ENCODE data around the gene NUP214.
"Not testable (repeated sequence)": the region's sequence is repeated elsewhere in the genome, so short reads cannot be mapped to it uniquely, and the experiment has no call there.

Gene NUP214

GRCh38 chr9:131193051-131193450 is 67.7 kb downstream of the NUP214 start:
- no peak for DNase-seq (ENCODE audit: low spot score)

DNA sequence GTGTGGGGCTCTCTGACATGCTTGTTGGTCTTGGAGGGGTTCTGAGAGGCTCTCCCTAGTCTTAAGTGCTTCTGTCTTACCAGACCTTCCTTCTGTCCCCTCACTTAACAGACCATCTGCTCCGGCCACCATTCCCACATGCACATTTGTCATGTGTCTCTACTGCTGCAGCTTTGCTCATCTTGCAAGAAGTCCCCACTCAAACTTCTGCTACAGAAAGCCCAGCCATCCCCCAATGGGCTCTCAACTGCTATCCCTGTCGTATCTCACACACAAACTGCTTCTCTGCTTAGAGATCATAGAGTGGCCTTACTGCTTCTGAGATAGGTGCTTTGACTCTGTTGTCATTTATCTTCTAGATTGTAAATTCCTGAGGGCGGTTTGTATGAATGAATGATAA is 69.4 kb downstream of the NUP214 start:
- DNase-seq (ENCODE audit: low spot score): no peak

GRCh38 chr9:131197160-131197911 is 72.0 kb downstream of the NUP214 start:
- no peak for DNase-seq (ENCODE audit: low spot score)

GRCh38 chr9:131198041-131198715 is 72.8 kb downstream of the NUP214 start:
- no peak for DNase-seq (ENCODE audit: low spot score)

GRCh38 chr9:131201856-131202255 is 76.5 kb downstream of the NUP214 start:
- no peak for DNase-seq (ENCODE audit: low spot score)

- peak; percentile 56 for DNase-seq (ENCODE audit: low spot score)
Observed at GRCh38 chr9:131203431-131204218, 78.2 kb downstream of the NUP214 start.

DNA sequence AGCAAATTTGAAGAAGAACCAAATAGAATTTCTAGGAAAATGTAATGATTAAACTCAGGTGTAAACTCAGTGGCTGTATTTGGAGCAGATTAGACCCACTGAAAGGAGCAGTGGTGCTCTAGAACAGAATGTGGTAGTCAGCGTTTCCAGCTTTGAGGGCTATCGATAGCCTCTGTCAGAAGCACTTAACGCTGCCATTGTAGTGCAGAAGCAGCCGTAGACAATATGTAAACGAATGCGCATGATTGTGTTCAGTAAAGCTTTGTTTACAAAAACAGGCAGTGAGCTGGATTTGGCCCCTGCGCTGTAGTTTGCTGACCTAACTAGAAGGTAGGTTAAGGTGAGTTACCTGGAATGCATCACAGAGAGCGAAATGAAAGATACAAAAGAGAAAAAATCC is 78.9 kb downstream of the NUP214 start:
- no peak for DNase-seq (ENCODE audit: low spot score)

DNA sequence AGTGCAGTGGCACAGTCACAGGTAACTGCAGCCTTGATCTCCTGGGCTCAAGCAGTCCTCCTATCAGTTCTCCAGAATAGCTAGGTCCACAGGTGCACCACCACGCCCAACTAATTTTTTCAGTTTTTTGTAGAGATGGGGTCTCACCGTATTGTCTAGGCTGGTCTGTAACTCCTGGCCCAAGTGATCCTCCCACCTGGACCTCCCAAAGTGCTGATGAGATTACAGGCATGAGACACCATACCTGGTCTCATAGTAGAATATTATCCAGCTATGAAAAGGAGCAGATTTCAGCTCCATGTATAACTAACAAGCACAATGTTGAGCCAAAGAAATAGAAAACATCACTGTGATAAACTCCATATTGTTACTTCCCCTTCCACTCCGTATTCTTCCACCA is 81.1 kb downstream of the NUP214 start:
- no peak for DNase-seq (ENCODE audit: low spot score)

GRCh38 chr9:131211920-131212319 is 86.5 kb downstream of the NUP214 start:
- DNase-seq (ENCODE audit: low spot score): not testable (repeated sequence)

- no peak for DNase-seq (ENCODE audit: low spot score)
Observed at GRCh38 chr9:131214286-131214856, 89.0 kb downstream of the NUP214 start.

- DNase-seq (ENCODE audit: low spot score): no peak
Observed at GRCh38 chr9:131214876-131215275, 89.5 kb downstream of the NUP214 start.

- DNase-seq (ENCODE audit: low spot score): no peak
Observed at GRCh38 chr9:131216806-131217205, 91.4 kb downstream of the NUP214 start.

DNA sequence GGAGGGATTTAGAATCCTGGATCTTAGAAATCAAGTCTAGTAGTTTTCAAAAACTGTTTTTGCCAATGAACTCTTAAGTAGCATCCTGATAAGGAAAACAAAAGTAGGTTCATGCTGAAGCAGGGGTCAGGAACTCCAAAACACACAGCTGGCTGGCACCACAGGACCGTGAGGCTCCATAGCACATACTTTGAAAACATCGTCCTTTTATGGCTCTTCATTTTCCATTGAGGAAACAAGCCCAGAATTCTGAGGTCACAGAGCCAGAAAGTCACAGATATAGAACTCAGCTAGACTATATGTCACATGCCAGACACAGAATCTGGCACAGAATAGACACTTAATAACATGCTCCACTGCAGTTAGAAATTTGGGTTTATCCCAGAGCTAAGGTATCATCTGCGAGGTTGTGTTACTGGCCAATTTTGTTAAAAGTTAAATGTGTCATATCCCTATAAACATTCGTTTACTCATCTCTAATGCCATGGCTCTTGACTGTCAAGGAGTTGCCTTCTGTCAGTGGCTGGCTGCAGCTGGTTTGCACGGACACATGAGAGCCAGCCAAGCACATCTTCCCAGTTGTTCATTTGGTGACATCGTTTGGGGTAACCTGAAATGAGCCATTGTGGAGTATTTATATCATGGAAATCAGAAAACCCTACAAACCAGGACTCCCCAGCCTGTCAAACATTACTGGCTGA is 92.1 kb downstream of the NUP214 start:
- DNase-seq (ENCODE audit: low spot score): no peak

DNA sequence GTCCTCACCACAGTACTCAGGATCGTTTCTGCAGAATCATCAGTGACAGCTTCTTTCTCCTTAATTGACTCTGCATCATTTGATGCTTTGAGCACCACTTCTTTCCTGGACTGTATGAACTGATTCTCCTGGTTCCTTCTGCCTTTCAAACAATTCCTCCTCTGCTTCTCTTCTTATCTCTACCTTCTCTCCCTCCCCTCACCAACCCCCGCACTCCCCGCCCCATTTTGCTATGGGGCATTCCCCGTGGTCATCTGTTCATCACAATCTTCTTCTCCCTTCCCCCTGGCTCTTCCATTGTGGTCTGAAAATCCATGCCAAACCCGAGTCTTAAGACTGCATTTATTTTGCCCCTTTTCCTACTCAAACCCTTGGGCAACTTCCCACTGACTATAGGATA is 93.0 kb downstream of the NUP214 start:
- no peak for DNase-seq (ENCODE audit: low spot score)

DNA sequence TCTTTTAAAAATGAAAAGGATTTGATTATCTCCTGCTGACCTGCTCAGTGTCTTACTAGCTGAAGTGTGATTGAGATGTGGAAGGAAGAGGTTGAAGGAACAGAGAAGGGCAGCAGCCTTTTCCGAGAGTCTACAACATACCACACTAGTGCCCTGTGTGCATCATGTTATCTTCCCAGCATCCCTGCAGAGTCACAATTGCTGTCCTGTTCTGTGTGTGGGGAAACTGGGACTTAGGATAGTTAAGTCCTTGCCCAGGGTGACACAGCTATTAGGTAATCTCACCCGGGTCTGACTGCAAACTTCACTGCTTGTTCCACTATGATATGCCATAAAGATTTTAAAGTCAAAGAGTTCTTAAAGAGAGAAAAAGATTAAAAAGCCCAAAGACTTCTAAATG is 95.1 kb downstream of the NUP214 start:
- no peak for DNase-seq (ENCODE audit: low spot score)

DNA sequence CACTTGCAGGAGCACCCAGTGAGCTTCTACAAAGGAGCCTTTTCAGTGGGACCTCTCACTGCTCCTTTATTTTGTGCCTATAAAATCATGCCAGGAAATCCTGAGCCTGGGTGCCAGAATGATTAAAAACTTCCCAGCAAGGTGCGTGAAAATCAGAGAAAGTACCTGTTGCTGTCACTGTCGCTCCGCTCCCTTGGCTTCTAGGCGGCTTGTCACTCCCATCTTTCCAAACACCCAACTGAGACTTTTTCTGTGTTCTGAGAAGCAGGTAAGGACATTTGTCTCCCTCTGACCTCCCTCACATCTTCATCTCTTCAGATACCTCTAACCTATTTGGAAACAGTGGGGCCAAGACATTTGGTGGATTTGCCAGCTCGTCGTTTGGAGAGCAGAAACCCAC is 97.1 kb downstream of the NUP214 start:
- no peak for DNase-seq (ENCODE audit: low spot score)

- DNase-seq (ENCODE audit: low spot score): no peak
Observed at GRCh38 chr9:131226226-131226625, 100.8 kb downstream of the NUP214 start.

DNA sequence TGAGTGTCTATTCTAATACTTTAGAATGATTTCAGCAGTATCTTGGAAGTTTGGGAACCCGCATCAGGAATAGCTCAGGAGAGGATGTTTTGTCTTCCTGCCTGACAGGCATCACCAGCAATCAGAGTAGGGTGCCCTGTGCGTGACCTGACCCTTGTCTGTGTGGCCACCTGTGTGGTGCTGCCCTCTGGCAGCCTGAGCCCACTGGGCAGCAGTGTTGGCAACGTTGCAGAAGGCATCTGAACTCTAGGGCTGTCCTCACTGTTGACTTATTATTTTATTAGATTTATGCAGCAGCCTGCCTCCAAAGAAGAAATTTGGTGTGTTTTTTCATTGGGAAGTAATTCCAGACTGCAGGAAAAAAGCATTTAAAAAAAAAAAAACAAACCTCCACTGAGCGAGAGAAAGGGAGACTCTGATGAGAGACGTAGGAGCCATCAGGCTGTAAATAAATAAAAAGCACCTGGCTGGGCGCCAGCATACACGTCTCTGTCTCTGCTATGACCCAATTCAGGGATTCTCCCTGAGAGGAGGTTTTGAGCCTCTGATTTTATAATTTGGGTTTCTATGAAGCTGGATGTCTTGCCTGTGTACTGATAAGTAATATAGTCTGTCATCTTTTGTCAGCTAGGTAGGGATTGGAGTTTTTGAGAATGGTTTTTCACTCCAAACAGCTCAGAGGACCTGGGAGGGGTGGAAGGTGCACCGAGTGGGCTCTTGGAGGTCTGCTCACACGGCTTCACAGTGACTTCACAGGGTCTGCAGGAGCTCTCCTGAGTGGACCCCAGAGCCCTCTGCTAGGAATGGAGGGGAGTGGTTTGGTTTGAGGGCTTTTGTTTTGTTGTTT is 101.9 kb downstream of the NUP214 start:
- DNase-seq (ENCODE audit: low spot score): no peak

- no peak for DNase-seq (ENCODE audit: low spot score)
Observed at GRCh38 chr9:131227959-131228460, 102.6 kb downstream of the NUP214 start.

DNA sequence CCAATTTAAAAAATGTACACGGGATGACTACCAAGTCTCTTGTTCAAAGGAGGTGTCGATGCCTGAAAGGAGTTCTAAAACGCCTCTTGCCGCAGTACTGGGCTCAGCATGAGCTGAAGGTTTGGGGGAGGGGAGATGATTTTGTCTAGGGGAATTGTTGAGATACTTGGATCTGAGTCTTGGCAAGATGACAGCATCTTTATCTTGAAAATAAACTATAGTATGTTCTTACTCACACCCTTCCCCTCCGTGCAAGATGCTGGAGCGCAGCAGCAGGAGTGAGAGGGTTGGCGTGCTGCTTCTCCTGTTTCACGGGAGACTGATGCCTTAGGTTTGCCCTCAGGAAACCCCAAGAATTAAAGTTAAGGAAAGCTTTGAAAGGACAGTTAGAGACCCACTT is 103.6 kb downstream of the NUP214 start:
- DNase-seq (ENCODE audit: low spot score): no peak

- DNase-seq (ENCODE audit: low spot score): no peak
Observed at GRCh38 chr9:131233556-131233955, 108.2 kb downstream of the NUP214 start.

Measured in hematopoietic multipotent progenitor cell treated with erythropoietin and hydrocortisone succinate and interleukin-3 and kit ligand, for 17 days (in vitro differentiated cells).